Stimulated activated CD4-positive, alpha-beta T cell treated with anti-CD3 and anti-CD28 coated beads, Interleukin-2, amount 100 ng/mL, for 48 hours (primary cell): ENCODE data around the gene OR9A2.
"Not testable (repeated sequence)": the region's sequence is repeated elsewhere in the genome, so short reads cannot be mapped to it uniquely, and the experiment has no call there.

Source experiments
- DNase-seq, 2 donors: peaks; one replicate each; pipeline ENCODE4 v3.0.0-alpha.2; 2020

Gene OR9A2

GRCh38 chr7:143016996-143017395 lies 9.9 kb downstream of the OR9A2 start:
- DNase-seq = no peak

- DNase-seq = no peak
Observed at GRCh38 chr7:143015926-143016490, 10.9 kb downstream of the OR9A2 start.

- DNase-seq = no peak
Observed at GRCh38 chr7:143015084-143015483, 11.8 kb downstream of the OR9A2 start.

- no peak for DNase-seq
Observed at GRCh38 chr7:143013893-143014292, 13.0 kb downstream of the OR9A2 start.

GRCh38 chr7:143013473-143013872 lies 13.5 kb downstream of the OR9A2 start:
- no peak for DNase-seq

GRCh38 chr7:143012409-143012808 lies 14.5 kb downstream of the OR9A2 start:
- DNase-seq = no peak

GRCh38 chr7:143012001-143012400 lies 14.9 kb downstream of the OR9A2 start:
- no peak for DNase-seq

- peak; percentile 82 for DNase-seq
Observed at GRCh38 chr7:143008007-143008901, 18.7 kb downstream of the OR9A2 start.

GRCh38 chr7:143005632-143006260 lies 21.2 kb downstream of the OR9A2 start:
- DNase-seq = no peak

GRCh38 chr7:143003393-143004051 lies 23.4 kb downstream of the OR9A2 start:
- DNase-seq = peak; percentile 14 to 27

GRCh38 chr7:143002898-143003297 lies 24.0 kb downstream of the OR9A2 start:
- DNase-seq = no peak

GRCh38 chr7:143002106-143002505 lies 24.8 kb downstream of the OR9A2 start:
- no peak for DNase-seq

GRCh38 chr7:143000648-143001047 lies 26.3 kb downstream of the OR9A2 start:
- DNase-seq = no peak

- no peak for DNase-seq
Observed at GRCh38 chr7:142999793-143000192, 27.1 kb downstream of the OR9A2 start.

GRCh38 chr7:142998966-142999365 lies 28.0 kb downstream of the OR9A2 start:
- no peak for DNase-seq

GRCh38 chr7:142997456-142997989 lies 29.4 kb downstream of the OR9A2 start:
- no peak for DNase-seq

GRCh38 chr7:142992427-142992826 lies 34.5 kb downstream of the OR9A2 start:
- DNase-seq = no peak

- DNase-seq = no peak
Observed at GRCh38 chr7:142984297-142984696, 42.6 kb downstream of the OR9A2 start.

- DNase-seq = no peak
Observed at GRCh38 chr7:142983825-142984224, 43.1 kb downstream of the OR9A2 start.

- not testable (repeated sequence) for DNase-seq
Observed at GRCh38 chr7:142978402-142978801, 48.5 kb downstream of the OR9A2 start.
